OCI-LY3 (cell line): ENCODE measurements around the gene SKAP2.

Experiments used
- H2AFZ ChIP-seq: fragments of 200-600, 300-600 bp; shearing (Covaris generic); 2 replicates; pipeline ENCODE4 v1.6.0; 2014; ENCODE audit warnings: antibody characterized with exemption, low read depth, low read length
- H3K27ac ChIP-seq: fragments of 200-600, 300-600 bp; sonication (generic); 2 replicates; pipeline ENCODE4 v1.5.1; 2014; ENCODE audit warnings: mild to moderate bottlenecking, low read length, moderate library complexity, mixed read lengths
- H3K27me3 ChIP-seq: fragments of 200-600, 300-600 bp; sonication (generic); 2 replicates; pipeline ENCODE4 v1.6.1; 2014; ENCODE audit warnings: low read depth, low read length, mixed read lengths
- H3K36me3 ChIP-seq: fragments of 200-600, 300-600 bp; sonication (generic); replicated peaks from 2 replicates; pipeline ENCODE3; 2014; ENCODE audit warnings: low read depth, low read length, mixed read lengths
- H3K4me1 ChIP-seq: fragments of 300-600, 200-600 bp; sonication (generic); 2 replicates; pipeline ENCODE4 v1.6.1; 2014; ENCODE audit warnings: low read length, mixed read lengths
- H3K4me2 ChIP-seq: fragments of 200-600, 300-600 bp; sonication (generic); 2 replicates; pipeline ENCODE4 v1.6.1; 2014; ENCODE audit warnings: low read length, mixed read lengths
- H3K4me3 ChIP-seq: fragments of 300-600, 200-600 bp; sonication (generic); 2 replicates; pipeline ENCODE4 v1.5.1; 2014; ENCODE audit warnings: antibody characterized with exemption, mild to moderate bottlenecking, low read length, moderate library complexity
- H3K79me2 ChIP-seq: fragments of 300-600, 200-600 bp; shearing (Covaris generic); 2 replicates; pipeline ENCODE4 v1.6.1; 2014; ENCODE audit warnings: mild to moderate bottlenecking, low read length, mixed read lengths
- H3K9ac ChIP-seq: fragments of 300-600, 200-600 bp; shearing (Covaris generic); 2 replicates; pipeline ENCODE4 v1.6.0; 2014; ENCODE audit warnings: mild to moderate bottlenecking, low read length, moderate library complexity
- H3K9me3 ChIP-seq: fragments of 200-600, 300-600 bp; shearing (Covaris generic); 2 replicates; pipeline ENCODE4 v1.6.1; 2014; ENCODE audit warnings: low read length, mixed read lengths; ENCODE audit not compliant: insufficient read depth
- H4K20me1 ChIP-seq: fragments of 200-600, 300-600 bp; sonication (generic); 2 replicates; pipeline ENCODE4 v1.6.1; 2016; ENCODE audit warnings: low read length, mixed read lengths; ENCODE audit not compliant: insufficient read depth
- EZH2phosphoT487 ChIP-seq: fragments of 200-600 bp; shearing (Covaris generic); IDR thresholded peaks from 2 replicates; pipeline ENCODE4 v1.6.1; 2018; ENCODE audit warnings: antibody characterized with exemption, mixed run types, low read depth
- TF ChIP-seq, protein P1 (sequence below): fragments of 200-600, 300-600 bp; sonication (generic); IDR thresholded peaks from 2 replicates; pipeline ENCODE4 v1.5.1; 2014; ENCODE audit warnings: antibody characterized with exemption, low read length, low read depth

The SKAP2 gene

GRCh38 chr7:26699766-26700165, 164.6 kb downstream of the SKAP2 start:
- no peaks in the 10 kb centered on the region for H3K36me3 ChIP-seq
- H3K4me2 ChIP-seq = no peak overlapping the region
- H4K20me1 ChIP-seq = peaks cover 3% of the 10 kb centered on the region; the same call in 1 of the 2 replicates
- no peak overlapping the region for H3K9ac ChIP-seq
- TF ChIP-seq, protein P1, sequence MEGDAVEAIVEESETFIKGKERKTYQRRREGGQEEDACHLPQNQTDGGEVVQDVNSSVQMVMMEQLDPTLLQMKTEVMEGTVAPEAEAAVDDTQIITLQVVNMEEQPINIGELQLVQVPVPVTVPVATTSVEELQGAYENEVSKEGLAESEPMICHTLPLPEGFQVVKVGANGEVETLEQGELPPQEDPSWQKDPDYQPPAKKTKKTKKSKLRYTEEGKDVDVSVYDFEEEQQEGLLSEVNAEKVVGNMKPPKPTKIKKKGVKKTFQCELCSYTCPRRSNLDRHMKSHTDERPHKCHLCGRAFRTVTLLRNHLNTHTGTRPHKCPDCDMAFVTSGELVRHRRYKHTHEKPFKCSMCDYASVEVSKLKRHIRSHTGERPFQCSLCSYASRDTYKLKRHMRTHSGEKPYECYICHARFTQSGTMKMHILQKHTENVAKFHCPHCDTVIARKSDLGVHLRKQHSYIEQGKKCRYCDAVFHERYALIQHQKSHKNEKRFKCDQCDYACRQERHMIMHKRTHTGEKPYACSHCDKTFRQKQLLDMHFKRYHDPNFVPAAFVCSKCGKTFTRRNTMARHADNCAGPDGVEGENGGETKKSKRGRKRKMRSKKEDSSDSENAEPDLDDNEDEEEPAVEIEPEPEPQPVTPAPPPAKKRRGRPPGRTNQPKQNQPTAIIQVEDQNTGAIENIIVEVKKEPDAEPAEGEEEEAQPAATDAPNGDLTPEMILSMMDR = no peak
- H3K27me3 ChIP-seq = no peaks in the 10 kb centered on the region
- H3K4me1 ChIP-seq = peaks cover 13% of the 10 kb centered on the region
- no peak overlapping the region for H2AFZ ChIP-seq
- no peak overlapping the region for H3K4me3 ChIP-seq
- H3K9me3 ChIP-seq = no peaks in the 10 kb centered on the region
- no peaks in the 10 kb centered on the region for H3K79me2 ChIP-seq
- H3K27ac ChIP-seq = no peak overlapping the region

DNA sequence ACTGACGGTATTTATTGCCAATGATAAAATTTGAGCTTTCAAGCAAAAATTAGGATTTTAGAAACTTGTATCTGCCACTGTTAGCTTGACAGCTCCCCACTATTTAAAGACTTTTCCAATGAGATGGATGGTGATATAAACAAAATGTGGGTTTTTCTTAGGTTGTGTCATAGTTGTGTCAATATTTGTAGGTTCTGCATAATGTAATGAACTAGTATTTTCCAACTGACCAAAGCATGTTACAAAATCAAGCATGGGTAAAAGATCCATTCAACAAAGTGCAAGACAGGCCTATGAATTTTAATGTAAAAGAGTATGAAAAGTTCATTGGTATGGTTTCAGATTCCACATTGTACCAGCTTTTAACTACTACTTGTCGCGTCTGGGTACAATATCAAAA, 165.6 kb downstream of the SKAP2 start:
- H3K27ac ChIP-seq = no peak overlapping the region
- H3K4me3 ChIP-seq = no peak overlapping the region
- H2AFZ ChIP-seq = no peak overlapping the region
- no peaks in the 10 kb centered on the region for H3K36me3 ChIP-seq
- H3K4me2 ChIP-seq = no peak overlapping the region
- H4K20me1 ChIP-seq = peaks cover 3% of the 10 kb centered on the region; the same call in 1 of the 2 replicates
- H3K79me2 ChIP-seq = no peaks in the 10 kb centered on the region
- H3K4me1 ChIP-seq = peaks cover 13% of the 10 kb centered on the region
- no peaks in the 10 kb centered on the region for H3K27me3 ChIP-seq
- TF ChIP-seq EZH2phosphoT487 = no peak
- TF ChIP-seq, protein P1 = no peak
- H3K9me3 ChIP-seq = no peaks in the 10 kb centered on the region
- H3K9ac ChIP-seq = no peak overlapping the region

- no peaks in the 10 kb centered on the region for H3K36me3 ChIP-seq
- peaks cover 13% of the 10 kb centered on the region for H3K4me1 ChIP-seq
- H2AFZ ChIP-seq = no peak overlapping the region
- no peak overlapping the region for H3K4me2 ChIP-seq
- H3K9ac ChIP-seq = no peak overlapping the region
- H3K27me3 ChIP-seq = no peaks in the 10 kb centered on the region
- no peaks in the 10 kb centered on the region for H3K79me2 ChIP-seq
- peaks cover 3% of the 10 kb centered on the region; the same call in 1 of the 2 replicates for H4K20me1 ChIP-seq
- no peak overlapping the region for H3K27ac ChIP-seq
- no peaks in the 10 kb centered on the region for H3K9me3 ChIP-seq
- TF ChIP-seq, protein P1 = no peak
- TF ChIP-seq EZH2phosphoT487 = no peak
- no peak overlapping the region for H3K4me3 ChIP-seq
Measured at GRCh38 chr7:26698194-26698593, 166.2 kb downstream of the SKAP2 start.

DNA sequence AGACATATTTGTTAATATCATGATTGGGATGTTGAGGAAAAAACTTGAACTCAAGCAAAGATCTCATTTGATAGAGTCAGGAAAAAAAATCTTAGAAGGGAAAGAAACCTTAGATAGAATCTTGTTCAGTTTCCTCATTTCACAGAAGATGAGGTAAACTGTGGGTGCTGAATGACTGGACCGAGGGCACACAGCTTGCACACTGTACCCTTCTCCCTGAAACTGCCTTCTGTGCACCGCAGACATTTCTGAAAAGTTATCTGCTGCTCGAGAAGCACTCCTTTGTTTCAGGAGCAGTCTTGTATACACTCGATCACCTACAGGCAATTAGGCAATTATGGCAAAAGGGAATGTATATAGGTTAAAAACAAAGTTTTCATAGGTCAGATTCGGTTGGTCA, 167.4 kb downstream of the SKAP2 start:
- peaks cover 13% of the 10 kb centered on the region for H3K4me1 ChIP-seq
- no peak overlapping the region for H3K27ac ChIP-seq
- no peaks in the 10 kb centered on the region for H3K79me2 ChIP-seq
- TF ChIP-seq EZH2phosphoT487 = no peak
- TF ChIP-seq, protein P1 = no peak
- H2AFZ ChIP-seq = no peak overlapping the region
- H3K4me2 ChIP-seq = peak overlapping the region; percentile 67
- H4K20me1 ChIP-seq = peaks cover 3% of the 10 kb centered on the region; the same call in 1 of the 2 replicates
- no peaks in the 10 kb centered on the region for H3K9me3 ChIP-seq
- H3K9ac ChIP-seq = no peak overlapping the region
- H3K27me3 ChIP-seq = no peaks in the 10 kb centered on the region
- no peaks in the 10 kb centered on the region for H3K36me3 ChIP-seq
- H3K4me3 ChIP-seq = peak overlapping the region; percentile 42; the same call in 1 of the 2 replicates
